ENCODE data around the gene NDUFB6.

NDUFB6 gene

GRCh38 chr9:32572900-32573523 is at the start of gene NDUFB6:
NDUFB6 (minus strand) TSS chr9:32573159; CDS start chr9:32573060, 99 bp downstream.
- Histone ChIP-seq H3K4me3 (ENCODE audit: low read length) (peak within 1 kb of the TSS; percentile 100), H3K79me2 (ENCODE audit: low read length) (peaks cover 43% of the 10 kb centered on the region), H3K9ac (ENCODE audit: low read length) (peak within 1 kb of the TSS; percentile 91), H3K4me2 (ENCODE audit: low read depth, low read length) (peak within 1 kb of the TSS; percentile 94), H3K9me2 (replicated peaks; ENCODE audit: insufficient read depth, low read length) (no peaks in the 10 kb centered on the region), H3K27me3 (replicated peaks; ENCODE audit: insufficient read depth, low read length) (no peaks in the 10 kb centered on the region), H3K36me3 (replicated peaks; ENCODE audit: insufficient read depth, low read length) (no peaks in the 10 kb centered on the region), H3F3A (ENCODE audit: insufficient read depth, low read length) (peaks cover 26% of the 10 kb centered on the region), H3K4me1 (ENCODE audit: low read length) (peaks cover 32% of the 10 kb centered on the region), H3K9me3 (replicated peaks; ENCODE audit: insufficient read depth, low read length) (no peaks in the 10 kb centered on the region), H3K27ac (ENCODE audit: low read length) (peak within 1 kb of the TSS; percentile 84), H2AFZ (ENCODE audit: low read length) (peak within 1 kb of the TSS; percentile 96), H4K20me1 (ENCODE audit: insufficient read depth, low read length) (no peaks in the 10 kb centered on the region; the same call in 1 of the 2 replicates)
- no peak for TF ChIP-seq EZH2phosphoT487 (IDR thresholded peaks at IDR 0.05; ENCODE audit: low read length)
- TF ChIP-seq CTCF (IDR thresholded peaks at IDR 0.05; ENCODE audit: low read length), result no peak
- no peak for TF ChIP-seq EZH2 (optimal IDR thresholded peaks at IDR 0.05; ENCODE audit: low read depth, low read length)
- DNase-seq, result peak; percentile 97

GRCh38 chr9:32618261-32618660 is 45.3 kb upstream of the NDUFB6 start:
- DNase-seq, result no peak

GRCh38 chr9:32606811-32607210 is 33.9 kb upstream of the NDUFB6 start:
- H3K4me2 ChIP-seq (ENCODE audit: low read depth, low read length), result 0 out of 2 replicates have a peak overlapping the region, but pooled peaks have one; percentile 5
- H3K9me3 ChIP-seq (replicated peaks; ENCODE audit: insufficient read depth, low read length), result no peaks in the 10 kb centered on the region
- no peaks in the 10 kb centered on the region for H3K27me3 ChIP-seq (replicated peaks; ENCODE audit: insufficient read depth, low read length)
- no peaks in the 10 kb centered on the region for H3K9me2 ChIP-seq (replicated peaks; ENCODE audit: insufficient read depth, low read length)
- no peaks in the 10 kb centered on the region for H3K79me2 ChIP-seq (ENCODE audit: low read length)
- no peaks in the 10 kb centered on the region for H3K36me3 ChIP-seq (replicated peaks; ENCODE audit: insufficient read depth, low read length)
- H2AFZ ChIP-seq (ENCODE audit: low read length), result no peak overlapping the region
- no peak overlapping the region for H3K9ac ChIP-seq (ENCODE audit: low read length)
- no peak overlapping the region for H3K27ac ChIP-seq (ENCODE audit: low read length)
- H4K20me1 ChIP-seq (ENCODE audit: insufficient read depth, low read length), result no peaks in the 10 kb centered on the region
- no peak overlapping the region for H3K4me3 ChIP-seq (ENCODE audit: low read length)
- peaks cover 22% of the 10 kb centered on the region; the same call in 1 of the 2 replicates for H3K4me1 ChIP-seq (ENCODE audit: low read length)
- DNase-seq, result no peak
- no peaks in the 10 kb centered on the region for H3F3A ChIP-seq (ENCODE audit: insufficient read depth, low read length)
- TF ChIP-seq CTCF (IDR thresholded peaks at IDR 0.05; ENCODE audit: low read length) (no peak), EZH2 (optimal IDR thresholded peaks at IDR 0.05; ENCODE audit: low read depth, low read length) (no peak), EZH2phosphoT487 (IDR thresholded peaks at IDR 0.05; ENCODE audit: low read length) (no peak)

More at GRCh38 chr9:32618261-32618660, 45.3 kb upstream of the NDUFB6 start:
- Histone ChIP-seq H3F3A (ENCODE audit: insufficient read depth, low read length) (no peaks in the 10 kb centered on the region), H3K4me3 (ENCODE audit: low read length) (no peak overlapping the region), H3K27ac (ENCODE audit: low read length) (no peak overlapping the region), H3K4me1 (ENCODE audit: low read length) (no peaks in the 10 kb centered on the region), H3K9me3 (replicated peaks; ENCODE audit: insufficient read depth, low read length) (no peaks in the 10 kb centered on the region), H3K36me3 (replicated peaks; ENCODE audit: insufficient read depth, low read length) (no peaks in the 10 kb centered on the region), H3K27me3 (replicated peaks; ENCODE audit: insufficient read depth, low read length) (no peaks in the 10 kb centered on the region), H3K9me2 (replicated peaks; ENCODE audit: insufficient read depth, low read length) (no peaks in the 10 kb centered on the region), H3K79me2 (ENCODE audit: low read length) (no peaks in the 10 kb centered on the region), H3K4me2 (ENCODE audit: low read depth, low read length) (no peak overlapping the region), H2AFZ (ENCODE audit: low read length) (no peak overlapping the region), H3K9ac (ENCODE audit: low read length) (no peak overlapping the region), H4K20me1 (ENCODE audit: insufficient read depth, low read length) (no peaks in the 10 kb centered on the region)
- TF ChIP-seq EZH2phosphoT487 (IDR thresholded peaks at IDR 0.05; ENCODE audit: low read length) (no peak), CTCF (IDR thresholded peaks at IDR 0.05; ENCODE audit: low read length) (no peak), EZH2 (optimal IDR thresholded peaks at IDR 0.05; ENCODE audit: low read depth, low read length) (no peak)

Data from MM.1S (cell line).